GM21825 (cell line): Measurements from ENCODE around the gene COG8.
"Not testable (repeated sequence)": the region's sequence is repeated elsewhere in the genome, so short reads cannot be mapped to it uniquely, and the experiment has no call there.

Experiments
- ATAC-seq: cut with Tn5 transposase; IDR thresholded peaks from one replicate; pipeline ENCODE4 v1.9.1; 2021; ENCODE audit warnings: mild to moderate bottlenecking, moderate library complexity; ENCODE audit not compliant: unreplicated experiment

The COG8 gene

GRCh38 chr16:69319826-69320739 is 19.3 kb downstream of the COG8 start:
- ATAC-seq = no peak

GRCh38 chr16:69319381-69319780 is 20.0 kb downstream of the COG8 start:
- no peak for ATAC-seq

- ATAC-seq = no peak
Observed at GRCh38 chr16:69318911-69319289, 20.5 kb downstream of the COG8 start.

- no peak for ATAC-seq
Observed at GRCh38 chr16:69318177-69318910, 21.0 kb downstream of the COG8 start.

- ATAC-seq = no peak
Observed at GRCh38 chr16:69316595-69317034, 22.7 kb downstream of the COG8 start.

GRCh38 chr16:69315486-69316311 is 23.7 kb downstream of the COG8 start:
- ATAC-seq = no peak

- no peak for ATAC-seq
Observed at GRCh38 chr16:69314534-69314933, 24.8 kb downstream of the COG8 start.

- ATAC-seq = no peak
Observed at GRCh38 chr16:69313469-69313868, 25.9 kb downstream of the COG8 start.

- ATAC-seq = peak; percentile 29
Observed at GRCh38 chr16:69311533-69312387, 27.6 kb downstream of the COG8 start.

- ATAC-seq = peak; percentile 92
Observed at GRCh38 chr16:69310653-69311532, 28.5 kb downstream of the COG8 start, which contains the start of gene VPS4A. Gene VPS4A (plus strand): TSS chr16:69311350. CDS start chr16:69311512, 162 bp downstream.

- ATAC-seq = no peak
Observed at GRCh38 chr16:69309316-69309715, 30.0 kb downstream of the COG8 start.

GRCh38 chr16:69307856-69308255 is 31.5 kb downstream of the COG8 start:
- ATAC-seq = no peak

- ATAC-seq = no peak
Observed at GRCh38 chr16:69307091-69307490, 32.3 kb downstream of the COG8 start.

GRCh38 chr16:69306031-69306430 is 33.3 kb downstream of the COG8 start:
- no peak for ATAC-seq

GRCh38 chr16:69302301-69302700 is 37.1 kb downstream of the COG8 start:
- no peak for ATAC-seq

GRCh38 chr16:69301861-69302260 is 37.5 kb downstream of the COG8 start:
- no peak for ATAC-seq

GRCh38 chr16:69301187-69301586 is 38.2 kb downstream of the COG8 start:
- ATAC-seq = no peak

GRCh38 chr16:69298261-69298660 is 41.1 kb downstream of the COG8 start:
- ATAC-seq = no peak

- not testable (repeated sequence) for ATAC-seq
Observed at GRCh38 chr16:69296771-69297170, 42.6 kb downstream of the COG8 start.
